A549 treated with AZD9567 at 1 μM for 4 hours (cell line): ENCODE data around the gene MOGAT1. TPM values are rescaled to one million over a fixed set of nuclear protein-coding genes. Genes with fewer than 3 reads are reported as not detected.

Experiments
- total RNA-seq: library from RNA; stranded (reverse); fragments of 200-300 nt; extraction: Qiagen RNA extraction; gene quantifications from 5 replicates; pipeline ENCODE4 v1.2.3, GENCODE V29; 2022; ENCODE audit not compliant: insufficient read depth

Gene MOGAT1, protein sequence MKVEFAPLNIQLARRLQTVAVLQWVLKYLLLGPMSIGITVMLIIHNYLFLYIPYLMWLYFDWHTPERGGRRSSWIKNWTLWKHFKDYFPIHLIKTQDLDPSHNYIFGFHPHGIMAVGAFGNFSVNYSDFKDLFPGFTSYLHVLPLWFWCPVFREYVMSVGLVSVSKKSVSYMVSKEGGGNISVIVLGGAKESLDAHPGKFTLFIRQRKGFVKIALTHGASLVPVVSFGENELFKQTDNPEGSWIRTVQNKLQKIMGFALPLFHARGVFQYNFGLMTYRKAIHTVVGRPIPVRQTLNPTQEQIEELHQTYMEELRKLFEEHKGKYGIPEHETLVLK
- total RNA-seq: not detected in 5 replicates

DNA sequence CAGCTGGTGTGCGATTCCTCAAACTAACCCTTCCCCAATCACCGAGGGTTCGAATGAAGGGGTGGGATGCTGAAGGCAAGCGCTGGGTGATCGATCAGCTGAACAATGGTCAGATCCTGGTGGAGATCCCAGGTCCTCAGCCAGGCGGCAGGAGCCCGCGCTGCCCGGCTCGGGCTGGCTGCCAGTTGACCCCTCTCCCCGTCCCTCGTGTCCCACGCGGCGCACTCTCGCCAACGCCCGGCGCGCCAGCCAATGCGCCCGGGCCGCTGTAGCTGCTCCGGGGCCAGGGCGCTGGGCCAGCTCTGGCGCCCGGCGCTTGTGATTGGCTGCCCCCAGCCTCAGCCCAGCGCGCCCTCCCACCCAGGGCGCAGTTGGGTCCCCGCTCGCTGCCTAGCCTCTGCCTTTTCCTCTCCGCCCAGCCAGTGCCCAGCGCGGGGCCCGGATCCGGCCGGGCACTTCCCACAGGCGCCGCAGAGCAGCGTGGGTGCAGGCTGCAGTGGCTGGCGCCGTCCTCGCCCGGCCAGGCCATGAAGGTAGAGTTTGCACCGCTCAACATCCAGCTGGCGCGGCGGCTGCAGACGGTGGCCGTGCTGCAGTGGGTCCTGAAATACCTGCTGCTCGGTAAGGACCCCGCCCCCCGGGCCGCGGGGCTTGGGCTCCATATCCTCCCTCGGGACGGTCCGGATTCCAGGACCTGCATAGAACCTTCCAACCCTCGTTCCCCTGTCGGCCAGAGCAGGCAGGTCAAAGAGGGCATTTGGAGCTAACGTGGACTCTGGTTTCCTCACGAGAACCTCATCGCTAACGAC, at the start of gene MOGAT1:
MOGAT1 (plus strand) TSS at position 400 of the 809 bp plus-strand sequence; CDS start at position 528, 128 bp downstream.

DNA sequence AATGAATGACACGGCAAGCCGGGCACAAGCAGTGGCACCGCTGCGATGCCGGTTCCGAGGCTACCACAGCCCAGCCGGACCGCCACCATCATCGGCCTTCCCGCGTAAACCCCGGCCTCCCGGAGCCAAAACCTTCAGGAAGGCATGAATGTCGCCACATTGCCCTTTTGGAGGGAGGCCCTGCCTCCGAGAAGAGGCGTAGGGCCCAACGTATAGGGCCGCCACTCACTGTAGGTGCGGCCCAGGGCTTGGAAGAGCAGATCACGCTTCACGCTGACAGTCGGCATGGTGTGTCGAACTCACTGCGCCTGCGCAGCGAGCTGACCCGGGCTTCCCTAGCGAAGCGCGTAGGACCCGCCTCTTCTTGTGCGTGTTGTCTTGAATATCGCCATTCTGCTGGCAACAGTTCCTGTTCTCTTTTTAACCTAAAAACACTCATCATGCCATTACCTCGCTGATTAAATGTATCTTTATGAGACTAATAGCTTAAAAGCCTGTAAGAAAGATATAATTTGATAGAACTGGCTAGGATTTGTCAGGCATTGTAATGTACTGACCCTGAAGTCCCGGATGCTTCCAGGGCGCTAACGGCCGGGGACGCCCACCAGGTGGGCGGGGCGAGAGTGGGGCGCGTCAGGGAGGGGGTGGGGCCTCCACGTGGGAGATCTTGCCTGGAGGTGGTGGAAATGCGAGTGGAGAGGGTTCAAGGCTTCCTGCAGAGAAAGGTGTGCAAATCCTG, 15.5 kb upstream of the MOGAT1 start, which contains the start of gene FARSB:
FARSB (minus strand) TSS at position 306 of the 739 bp plus-strand sequence; CDS start at position 287, 19 bp downstream.

Other genes with a start within 250 kb of the MOGAT1 start
- 0.31 to 0.62 TPM (median 0.41 TPM) in 4 of 5 replicates, not detected in the other for gene SGPP2, start 247.1 kb upstream of the MOGAT1 start, total RNA-seq
- 44.6 to 65.7 TPM (median 45.1 TPM) in 5 replicates for gene FARSB, start 15.6 kb upstream of the MOGAT1 start, total RNA-seq
- 120 to 212 TPM (median 128 TPM) in 5 replicates for gene ACSL3, start 189.4 kb downstream of the MOGAT1 start, total RNA-seq